Ishikawa (cell line): Measurements from ENCODE around the gene EYS.

Experiments
- CEBPB ChIP-seq: IDR thresholded peaks from 2 replicates; pipeline ENCODE4 v1.6.1; 2012
- CREB1 ChIP-seq: IDR thresholded peaks from 2 replicates; pipeline ENCODE4 v1.6.1; 2012; ENCODE audit warnings: low read depth
- EGR1 ChIP-seq: IDR thresholded peaks from 2 replicates; pipeline ENCODE4 v1.6.1; 2012
- EP300 ChIP-seq: IDR thresholded peaks from 2 replicates; pipeline ENCODE4 v1.6.1; 2012; ENCODE audit warnings: borderline replicate concordance
- FOXM1 ChIP-seq: IDR thresholded peaks from 2 replicates; pipeline ENCODE4 v1.6.1; 2012; ENCODE audit warnings: low read depth, borderline replicate concordance
- MAX ChIP-seq: IDR thresholded peaks from 2 replicates; pipeline ENCODE4 v1.6.1; 2012
- NFIC ChIP-seq: IDR thresholded peaks from 2 replicates; pipeline ENCODE4 v1.6.1; 2012
- RAD21 ChIP-seq: IDR thresholded peaks from 2 replicates; pipeline ENCODE4 v1.6.1; 2012; ENCODE audit warnings: low read depth
- REST ChIP-seq: IDR thresholded peaks from 2 replicates; pipeline ENCODE4 v1.6.1; 2012; ENCODE audit warnings: low read depth, mild to moderate bottlenecking
- TAF1 ChIP-seq: IDR thresholded peaks from 2 replicates; pipeline ENCODE4 v1.6.1; 2012; ENCODE audit warnings: low read depth, mild to moderate bottlenecking
- TCF12 ChIP-seq: IDR thresholded peaks from 2 replicates; pipeline ENCODE4 v1.6.1; 2012; ENCODE audit warnings: low read depth
- TEAD4 ChIP-seq: IDR thresholded peaks from 2 replicates; pipeline ENCODE4 v1.6.1; 2012
- USF1 ChIP-seq: IDR thresholded peaks from 2 replicates; pipeline ENCODE4 v1.6.1; 2012
- YY1 ChIP-seq: IDR thresholded peaks from 2 replicates; pipeline ENCODE4 v1.6.1; 2012; ENCODE audit warnings: low read depth
- ZBTB7A ChIP-seq: IDR thresholded peaks from 2 replicates; pipeline ENCODE4 v1.6.1; 2012; ENCODE audit warnings: low read depth

EYS gene

GRCh38 chr6:65642776-65643175 lies 64.2 kb downstream of the EYS start:
- no peak for TF ChIP-seq ZBTB7A
- TF ChIP-seq TCF12: no peak
- no peak for TF ChIP-seq TEAD4
- TF ChIP-seq CREB1: no peak
- no peak for TF ChIP-seq FOXM1
- no peak for TF ChIP-seq YY1
- no peak for TF ChIP-seq USF1
- TF ChIP-seq TAF1: no peak
- TF ChIP-seq EGR1: no peak
- TF ChIP-seq MAX: no peak

GRCh38 chr6:65638047-65638831 lies 68.8 kb downstream of the EYS start:
- TF ChIP-seq RAD21 (peak; percentile 43), ZBTB7A (no peak)

- TF ChIP-seq USF1 (no peak), RAD21 (no peak), REST (no peak), TAF1 (no peak), CEBPB (no peak), MAX (no peak), YY1 (no peak), CREB1 (no peak), NFIC (no peak), TCF12 (no peak), FOXM1 (no peak), ZBTB7A (no peak), EGR1 (no peak), TEAD4 (no peak), EP300 (no peak)
Measured at GRCh38 chr6:65637289-65638046, 69.6 kb downstream of the EYS start.

- TF ChIP-seq USF1 (no peak), MAX (no peak), YY1 (no peak), TCF12 (no peak), TAF1 (no peak), CEBPB (no peak), REST (no peak), NFIC (no peak), EGR1 (no peak), EP300 (no peak), RAD21 (no peak), FOXM1 (no peak)
Measured at GRCh38 chr6:65633501-65633900, 73.5 kb downstream of the EYS start.

GRCh38 chr6:65631711-65632110 lies 75.3 kb downstream of the EYS start:
- TF ChIP-seq EGR1: no peak
- TF ChIP-seq CEBPB: no peak
- no peak for TF ChIP-seq TEAD4
- no peak for TF ChIP-seq RAD21
- no peak for TF ChIP-seq YY1
- TF ChIP-seq TAF1: no peak
- TF ChIP-seq CREB1: no peak
- no peak for TF ChIP-seq REST
